Keratinocyte (primary cell): ENCODE data around the gene VKORC1. TPM values are rescaled to one million over a fixed set of nuclear protein-coding genes. Genes with fewer than 3 reads are reported as not detected.

Experiments used
- DNase-seq: peaks from one replicate; pipeline ENCODE4 v3.0.0-alpha.2; 2011; ENCODE audit warnings: low read depth, missing footprints, low spot score
- FAIRE-seq: peaks from 2 replicates; lab custom pipeline; 2011; peaks lifted over from hg19 to GRCh38; lab: Jason Lieb, UNC
- H2AFZ ChIP-seq: 2 replicates; pipeline ENCODE4 v1.6.0; 2012; ENCODE audit warnings: low read length, control low read depth, inconsistent platforms; ENCODE audit not compliant: control insufficient read depth
- H3K27ac ChIP-seq: 2 replicates; pipeline ENCODE4 v1.5.1; 2011; ENCODE audit warnings: low read length; ENCODE audit not compliant: control insufficient read depth, insufficient read depth
- H3K27me3 ChIP-seq: 3 replicates; pipeline ENCODE4 v1.6.0; 2011; ENCODE audit warnings: low read length; ENCODE audit not compliant: control insufficient read depth, insufficient read depth; ENCODE audit errors: extremely low read depth
- H3K36me3 ChIP-seq, 2 experiments: 2 replicates in 1 of 2; 3 replicates in 1 of 2; pipeline ENCODE4 v1.5.1; 2011; ENCODE audit warnings: low read length in 2 of 2, mild to moderate bottlenecking in 1 of 2; ENCODE audit not compliant: control insufficient read depth in 2 of 2, insufficient read depth in 2 of 2; ENCODE audit errors: extremely low read depth in 1 of 2
- H3K4me1 ChIP-seq: 3 replicates; pipeline ENCODE4 v1.5.1; 2011; ENCODE audit warnings: low read length; ENCODE audit not compliant: control insufficient read depth, insufficient read depth; ENCODE audit errors: extremely low read depth
- H3K4me2 ChIP-seq: 3 replicates; pipeline ENCODE4 v1.6.0; 2011; ENCODE audit warnings: low read depth, low read length; ENCODE audit not compliant: control insufficient read depth, insufficient read depth; ENCODE audit errors: extremely low read depth
- H3K4me3 ChIP-seq, 3 experiments: fragments of 200-600 bp in 1 of 3; sonication (generic) in 1 of 3; 2 replicates in 2 of 3; 3 replicates in 1 of 3; pipeline ENCODE4 v1.5.1; 2011 to 2016; ENCODE audit warnings: low read length in 3 of 3, mild to moderate bottlenecking in 3 of 3, control low read depth in 2 of 3, inconsistent platforms in 1 of 3, low read depth in 1 of 3, mixed read lengths in 1 of 3, mixed run types in 1 of 3, moderate library complexity in 1 of 3; ENCODE audit not compliant: control insufficient read depth in 2 of 3, insufficient read depth in 2 of 3; ENCODE audit errors: extremely low read depth in 1 of 3
- H3K79me2 ChIP-seq: 2 replicates; pipeline ENCODE4 v1.6.0; 2012; ENCODE audit warnings: low read length; ENCODE audit not compliant: control insufficient read depth, insufficient read depth
- H3K9ac ChIP-seq: 3 replicates; pipeline ENCODE4 v1.6.0; 2011; ENCODE audit warnings: low read length; ENCODE audit not compliant: control insufficient read depth, insufficient read depth; ENCODE audit errors: extremely low read depth
- H3K9me1 ChIP-seq: 3 replicates; pipeline ENCODE4 v1.6.0; 2011; ENCODE audit warnings: low read length; ENCODE audit not compliant: control insufficient read depth, insufficient read depth; ENCODE audit errors: extremely low read depth
- H3K9me3 ChIP-seq: 2 replicates; pipeline ENCODE4 v1.5.1; 2012; ENCODE audit warnings: low read depth, low read length; ENCODE audit not compliant: control insufficient read depth
- H4K20me1 ChIP-seq: 3 replicates; pipeline ENCODE4 v1.6.0; 2011; ENCODE audit warnings: low read length; ENCODE audit not compliant: control insufficient read depth, insufficient read depth; ENCODE audit errors: extremely low read depth
- EZH2 ChIP-seq: IDR thresholded peaks from one replicate; pipeline ENCODE4 v1.6.1; 2012; ENCODE audit warnings: inconsistent platforms, mild to moderate bottlenecking, low read length, moderate library complexity
- dilution Hi-C: fragments of 300-500 bp; cut with MboI; formaldehyde crosslinking; loops from one replicate; pipeline ENCODE4 v1.7.0; 2020; ENCODE audit warnings: low sequenced_read_pairs; ENCODE audit not compliant: extremely low pct_ligation_motif_present
- polyA plus RNA-seq, 5 experiments: library from polyadenylated mRNA; depleted of rRNA in 3 of 5; stranded (reverse) in 3 of 5; stranded (forward) in 1 of 5; unstranded in 1 of 5; fragments of >200 nt; gene quantifications; 1 replicate in 1 of 5; 2 replicates in 3 of 5; 3 replicates in 1 of 5; pipeline versions ENCODE4 v1.2.1 to v1.2.3, GENCODE V29; 2011 to 2012; ENCODE audit warnings: missing spikeins in 2 of 5, low read depth in 1 of 5, low replicate concordance in 1 of 5
- TF ChIP-seq, protein P1 (sequence below), 3 experiments: IDR thresholded peaks in 1 of 3; conservative IDR thresholded peaks in 1 of 3; optimal IDR thresholded peaks in 1 of 3; 2 replicates in 2 of 3; 3 replicates in 1 of 3; pipeline versions ENCODE3 to v1.5.1; 2011; ENCODE audit warnings: low read length in 3 of 3, mild to moderate bottlenecking in 3 of 3, moderate library complexity in 2 of 3, control low read depth in 1 of 3, inconsistent platforms in 1 of 3; ENCODE audit not compliant: insufficient read depth in 2 of 3; ENCODE audit errors: extremely low read depth in 1 of 3

Gene VKORC1
- polyA plus RNA-seq, 1 donor (not counting 4 experiments of a cell fraction or from before 2014, with no cell fraction given): 73.6 TPM

GRCh38 chr16:31063843-31064611 is 30.6 kb downstream of the VKORC1 start:
- TF ChIP-seq, protein P1, sequence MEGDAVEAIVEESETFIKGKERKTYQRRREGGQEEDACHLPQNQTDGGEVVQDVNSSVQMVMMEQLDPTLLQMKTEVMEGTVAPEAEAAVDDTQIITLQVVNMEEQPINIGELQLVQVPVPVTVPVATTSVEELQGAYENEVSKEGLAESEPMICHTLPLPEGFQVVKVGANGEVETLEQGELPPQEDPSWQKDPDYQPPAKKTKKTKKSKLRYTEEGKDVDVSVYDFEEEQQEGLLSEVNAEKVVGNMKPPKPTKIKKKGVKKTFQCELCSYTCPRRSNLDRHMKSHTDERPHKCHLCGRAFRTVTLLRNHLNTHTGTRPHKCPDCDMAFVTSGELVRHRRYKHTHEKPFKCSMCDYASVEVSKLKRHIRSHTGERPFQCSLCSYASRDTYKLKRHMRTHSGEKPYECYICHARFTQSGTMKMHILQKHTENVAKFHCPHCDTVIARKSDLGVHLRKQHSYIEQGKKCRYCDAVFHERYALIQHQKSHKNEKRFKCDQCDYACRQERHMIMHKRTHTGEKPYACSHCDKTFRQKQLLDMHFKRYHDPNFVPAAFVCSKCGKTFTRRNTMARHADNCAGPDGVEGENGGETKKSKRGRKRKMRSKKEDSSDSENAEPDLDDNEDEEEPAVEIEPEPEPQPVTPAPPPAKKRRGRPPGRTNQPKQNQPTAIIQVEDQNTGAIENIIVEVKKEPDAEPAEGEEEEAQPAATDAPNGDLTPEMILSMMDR (optimal IDR thresholded peaks at IDR 0.05 in 1 of 3, IDR thresholded peaks at IDR 0.05 in 1 of 3, conservative IDR thresholded peaks at IDR 0.05 in 1 of 3; ENCODE audit: extremely low read depth in 1 of 3, insufficient read depth in 2 of 3, low read length in 3 of 3): no peak
- TF ChIP-seq EZH2: no peak
- Histone ChIP-seq H3K4me1 (peaks cover 13% of the 10 kb centered on the region), H2AFZ (no peak overlapping the region), H3K36me3 (peaks cover 10 to 17% of the 10 kb centered on the region in 2 experiments), H3K27ac (peak overlapping the region; percentile 85), H3K4me2 (peak overlapping the region; percentile 79), H3K9me1 (no peaks in the 10 kb centered on the region), H3K27me3 (no peaks in the 10 kb centered on the region), H4K20me1 (no peaks in the 10 kb centered on the region), H3K9me3 (no peaks in the 10 kb centered on the region), H3K4me3 (peak overlapping the region in 1 of 3 experiments; percentile 48), H3K79me2 (peaks cover 60% of the 10 kb centered on the region), H3K9ac (peak overlapping the region; percentile 72)
- DNase-seq (no peak), FAIRE-seq (no peak)
- dilution Hi-C loops: no loop called here

- no peak overlapping the region for H3K9ac ChIP-seq
- no peaks in the 10 kb centered on the region for H4K20me1 ChIP-seq
- no peak overlapping the region for H3K4me2 ChIP-seq
- H3K27ac ChIP-seq: no peak overlapping the region
- DNase-seq: no peak
- no peaks in the 10 kb centered on the region for H3K27me3 ChIP-seq
- H3K4me1 ChIP-seq: peaks cover 13% of the 10 kb centered on the region
- dilution Hi-C loops: no loop called here
- H3K9me3 ChIP-seq: no peaks in the 10 kb centered on the region
- H3K36me3 ChIP-seq: peaks cover 10 to 17% of the 10 kb centered on the region in 2 experiments
- peaks cover 55% of the 10 kb centered on the region for H3K79me2 ChIP-seq
- H3K9me1 ChIP-seq: no peaks in the 10 kb centered on the region
- no peak for FAIRE-seq
- TF ChIP-seq, protein P1 (optimal IDR thresholded peaks at IDR 0.05 in 1 of 3, IDR thresholded peaks at IDR 0.05 in 1 of 3, conservative IDR thresholded peaks at IDR 0.05 in 1 of 3; ENCODE audit: extremely low read depth in 1 of 3, insufficient read depth in 2 of 3, low read length in 3 of 3): no peak
- TF ChIP-seq EZH2: no peak
- H3K4me3 ChIP-seq: no peak overlapping the region
- no peak overlapping the region for H2AFZ ChIP-seq
Measured at GRCh38 chr16:31063495-31063842, 31.1 kb downstream of the VKORC1 start.
